ENCODE measurements around the gene ETS1. TPM values are rescaled to one million over a fixed set of nuclear protein-coding genes. Genes with fewer than 3 reads are reported as not detected.

Gene ETS1
- total RNA-seq, 2 donors from 2014 or later, result 33.6 to 116 TPM

GRCh38 chr11:128575174-128575960, 12.0 kb downstream of the ETS1 start:
- Histone ChIP-seq H3K27ac (no peak overlapping the region), H3K36me3 (no peaks in the 10 kb centered on the region), H3K4me1 (ENCODE audit: control insufficient read depth in 1 of 2, low read depth in 2 of 2) (peaks cover 11 to 15% of the 10 kb centered on the region in 2 donors), H3K4me3 (no peak overlapping the region), H3K27me3 (replicated peaks; ENCODE audit: insufficient read depth) (no peaks in the 10 kb centered on the region), H3K9me3 (no peaks in the 10 kb centered on the region)
- no peak for DNase-seq (ENCODE audit: low spot score)
- no peak for TF ChIP-seq CTCF (IDR thresholded peaks at IDR 0.05)
- no peak for ATAC-seq (ENCODE audit: insufficient number of reproducible peaks, low FRiP score, low read depth)

DNA sequence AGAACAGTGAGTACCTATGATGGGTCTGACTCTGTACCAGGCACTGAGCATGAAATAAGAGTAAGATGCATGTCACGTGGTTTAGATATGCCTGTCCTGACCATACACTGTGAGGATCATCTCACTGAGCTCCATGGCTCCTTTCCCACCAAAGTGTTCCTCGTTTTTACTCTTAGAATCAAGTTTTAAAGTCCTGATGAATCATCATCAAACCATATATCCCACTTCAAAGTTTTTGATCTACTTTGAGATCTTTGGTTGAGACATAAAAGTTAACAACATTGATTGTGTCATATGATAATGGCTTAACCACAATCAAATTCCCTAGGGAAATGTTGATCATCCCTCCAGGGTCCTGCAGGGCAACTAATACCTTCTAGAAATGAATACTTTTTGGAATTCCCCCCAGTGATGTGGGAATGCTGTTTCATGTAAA, 12.8 kb downstream of the ETS1 start:
- DNase-seq (ENCODE audit: low spot score) (no peak), ATAC-seq (ENCODE audit: insufficient number of reproducible peaks, low FRiP score, low read depth) (no peak)
- Histone ChIP-seq H3K4me3 (no peak overlapping the region), H3K9me3 (no peaks in the 10 kb centered on the region), H3K4me1 (ENCODE audit: control insufficient read depth in 1 of 2, low read depth in 2 of 2) (peaks cover 11 to 15% of the 10 kb centered on the region in 2 donors), H3K36me3 (no peaks in the 10 kb centered on the region), H3K27ac (no peak overlapping the region), H3K27me3 (replicated peaks; ENCODE audit: insufficient read depth) (no peaks in the 10 kb centered on the region)
- TF ChIP-seq CTCF (IDR thresholded peaks at IDR 0.05), result no peak

DNA sequence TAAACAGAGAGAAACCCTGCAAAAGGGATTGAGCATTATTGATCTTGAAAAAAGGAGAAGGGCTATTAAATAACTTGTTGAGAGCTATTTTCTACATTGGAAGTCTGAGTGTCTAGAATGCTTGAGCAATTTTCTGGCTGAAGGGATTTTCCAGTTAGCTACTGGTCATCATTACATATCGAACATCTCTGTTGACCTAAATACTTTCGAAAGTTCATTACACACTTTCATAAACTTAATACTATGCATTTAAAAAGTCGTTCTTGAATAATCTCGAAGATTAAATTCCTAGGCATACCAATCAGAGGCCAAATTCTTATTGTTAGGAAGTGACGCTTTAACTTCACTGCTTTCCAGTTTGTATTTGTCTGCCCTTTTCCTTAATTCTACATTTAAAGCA, 13.7 kb downstream of the ETS1 start:
- H3K27me3 ChIP-seq (replicated peaks; ENCODE audit: insufficient read depth), result no peaks in the 10 kb centered on the region
- peaks cover 11 to 15% of the 10 kb centered on the region in 2 donors for H3K4me1 ChIP-seq (ENCODE audit: control insufficient read depth in 1 of 2, low read depth in 2 of 2)
- DNase-seq (ENCODE audit: low spot score), result no peak
- TF ChIP-seq CTCF (IDR thresholded peaks at IDR 0.05), result no peak
- H3K27ac ChIP-seq, result no peak overlapping the region
- no peak for ATAC-seq (ENCODE audit: insufficient number of reproducible peaks, low FRiP score, low read depth)
- H3K4me3 ChIP-seq, result no peak overlapping the region
- no peaks in the 10 kb centered on the region for H3K36me3 ChIP-seq
- H3K9me3 ChIP-seq, result no peaks in the 10 kb centered on the region

GRCh38 chr11:128572965-128573364, 14.4 kb downstream of the ETS1 start:
- H3K36me3 ChIP-seq, result no peaks in the 10 kb centered on the region
- no peak for ATAC-seq (ENCODE audit: insufficient number of reproducible peaks, low FRiP score, low read depth)
- no peak for DNase-seq (ENCODE audit: low spot score)
- TF ChIP-seq CTCF (IDR thresholded peaks at IDR 0.05), result no peak
- H3K4me1 ChIP-seq (ENCODE audit: control insufficient read depth in 1 of 2, low read depth in 2 of 2), result peaks cover 11 to 15% of the 10 kb centered on the region in 2 donors
- no peaks in the 10 kb centered on the region for H3K9me3 ChIP-seq
- no peak overlapping the region for H3K4me3 ChIP-seq
- H3K27ac ChIP-seq, result no peak overlapping the region
- no peaks in the 10 kb centered on the region for H3K27me3 ChIP-seq (replicated peaks; ENCODE audit: insufficient read depth)

DNA sequence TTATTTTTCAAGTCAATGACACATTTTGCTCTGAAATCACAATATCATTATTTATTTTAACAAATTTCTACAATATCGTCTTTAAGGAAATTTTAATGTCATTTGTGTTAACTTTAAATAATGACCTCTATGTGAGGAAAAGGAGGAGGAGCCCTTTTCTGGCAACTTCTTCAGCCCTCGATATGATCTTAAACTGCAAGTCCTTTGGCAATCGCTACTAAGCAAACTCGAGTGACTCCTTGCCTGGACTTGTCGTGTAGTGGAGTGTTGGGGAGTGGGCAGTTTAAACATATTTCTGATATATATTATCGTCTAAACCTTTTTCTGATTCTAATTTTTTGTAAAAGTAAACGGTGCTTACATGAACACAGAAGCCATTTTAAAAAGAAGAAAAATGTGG, 16.7 kb downstream of the ETS1 start:
- H3K4me1 ChIP-seq (ENCODE audit: control insufficient read depth in 1 of 2, low read depth in 2 of 2), result peaks cover 0 to 2% of the 10 kb centered on the region in 2 donors
- no peaks in the 10 kb centered on the region for H3K9me3 ChIP-seq
- H3K27ac ChIP-seq, result no peak overlapping the region
- no peaks in the 10 kb centered on the region for H3K27me3 ChIP-seq (replicated peaks; ENCODE audit: insufficient read depth)
- H3K4me3 ChIP-seq, result no peak overlapping the region
- ATAC-seq (ENCODE audit: insufficient number of reproducible peaks, low FRiP score, low read depth), result no peak
- no peak for DNase-seq (ENCODE audit: low spot score)
- no peak for TF ChIP-seq CTCF (IDR thresholded peaks at IDR 0.05)
- H3K36me3 ChIP-seq, result no peaks in the 10 kb centered on the region
